MCF 10A (cell line): ENCODE results near the gene FJX1. TPM values are rescaled to one million over a fixed set of nuclear protein-coding genes. Genes with fewer than 3 reads are reported as not detected.
A peak's percentile ranks its signal among the peaks of the same experiment; 100 is the strongest.

Experiments
- BruUV-seq: library from RNA; stranded (reverse); fragments of 400-500 nt; replicated peaks from 2 replicates; lab custom pipeline; 2021; lab: Mats Ljungman, UMichigan
- CTCF ChIA-PET: fragments of 300-600 bp; sonication (Branson Sonifier 250); formaldehyde crosslinking; extraction: SDS; loops from one replicate; lab custom pipeline; 2021; ENCODE audit warnings: antibody characterized with exemption, inconsistent platforms; lab: Yijun Ruan, JAX
- POLR2A ChIA-PET: fragments of 300-600, 350-650 bp; sonication (Branson Sonifier 250); formaldehyde crosslinking; extraction: SDS; loops from one replicate; lab custom pipeline; 2020; ENCODE audit warnings: antibody characterized with exemption, inconsistent platforms; lab: Yijun Ruan, JAX
- DNase-seq: peaks from one replicate; pipeline ENCODE4 v3.0.0-alpha.2; 2018; ENCODE audit not compliant: unreplicated experiment
- H3K27ac Mint-ChIP-seq: one replicate; pipeline ENCODE4 v1.8.0; 2022; ENCODE audit warnings: mild to moderate bottlenecking, low read depth, mixed read lengths; ENCODE audit not compliant: unreplicated experiment
- H3K27me3 Mint-ChIP-seq: one replicate; pipeline ENCODE4 v1.8.0; 2022; ENCODE audit warnings: mixed read lengths; ENCODE audit not compliant: insufficient read depth, unreplicated experiment
- H3K36me3 Mint-ChIP-seq: one replicate; pipeline ENCODE4 v1.8.0; 2022; ENCODE audit warnings: mild to moderate bottlenecking, moderate library complexity, mixed read lengths; ENCODE audit not compliant: insufficient read depth, unreplicated experiment
- H3K4me1 Mint-ChIP-seq: one replicate; pipeline ENCODE4 v1.8.0; 2022; ENCODE audit warnings: mixed read lengths; ENCODE audit not compliant: insufficient read depth, unreplicated experiment
- H3K4me3 Mint-ChIP-seq: one replicate; pipeline ENCODE4 v1.8.0; 2022; ENCODE audit warnings: mild to moderate bottlenecking, moderate library complexity, mixed read lengths; ENCODE audit not compliant: unreplicated experiment
- H3K9me3 Mint-ChIP-seq: one replicate; pipeline ENCODE4 v1.8.0; 2022; ENCODE audit warnings: mixed read lengths; ENCODE audit not compliant: unreplicated experiment
- CTCF ChIP-seq: fragments of 200-600 bp; IDR thresholded peaks from one replicate; pipeline ENCODE4 v1.8.0; 2022; ENCODE audit warnings: antibody characterized with exemption, mild to moderate bottlenecking; ENCODE audit not compliant: unreplicated experiment
- intact Hi-C: fragments of 100-400 bp; cut with micrococcal nuclease; formaldehyde crosslinking; loops from 2 replicates; pipeline ENCODE4 v1.14.1; 2022
- total RNA-seq: library from RNA; stranded (reverse); gene quantifications from 2 replicates; pipeline ENCODE4 v1.2.3, GENCODE V29; 2022

FJX1 gene
- total RNA-seq, 1 experiment from 2014 or later: 53.7 TPM

GRCh38 chr11:35624781-35625180, 6.5 kb downstream of the FJX1 start:
- H3K36me3 Mint-ChIP-seq: peaks cover 15% of the 10 kb centered on the region
- H3K4me1 Mint-ChIP-seq: peaks cover 48% of the 10 kb centered on the region
- no TSS peak for BruUV-seq
- no peaks in the 10 kb centered on the region for H3K9me3 Mint-ChIP-seq
- no peaks in the 10 kb centered on the region for H3K27me3 Mint-ChIP-seq
- no peak for DNase-seq
- TF ChIP-seq CTCF: no peak
- CTCF ChIA-PET: interaction anchor here (0.6 to 1.2 kb wide), 4 partner anchors 100 to 553 kb away, joined by 3 to 4 read pairs (median 4); no protein-coding TSS in a partner anchor
- H3K4me3 Mint-ChIP-seq: no peak overlapping the region
- H3K27ac Mint-ChIP-seq: no peak overlapping the region
- POLR2A ChIA-PET: interaction anchor here (0.6 to 2.4 kb wide), 5 partner anchors 18 to 367 kb away, joined by 3 to 14 read pairs (median 4); partner anchors contain the start of gene TRIM44
- intact Hi-C loops: loop anchor here (5.0 kb wide), 1 partner anchor 173 kb away; no protein-coding TSS in a partner anchor

GRCh38 chr11:35626501-35626900, 8.2 kb downstream of the FJX1 start:
- intact Hi-C loops: no loop called here
- BruUV-seq: no TSS peak
- no peak for DNase-seq
- Mint-ChIP-seq H3K36me3 (peaks cover 4% of the 10 kb centered on the region), H3K4me1 (peaks cover 49% of the 10 kb centered on the region), H3K9me3 (no peaks in the 10 kb centered on the region), H3K27me3 (no peaks in the 10 kb centered on the region), H3K4me3 (no peak overlapping the region), H3K27ac (no peak overlapping the region)
- TF ChIP-seq CTCF: no peak
- POLR2A ChIA-PET: interaction anchor here (0.7 kb wide), 1 partner anchor 414 kb away, joined by 3 read pairs; no protein-coding TSS in a partner anchor
- CTCF ChIA-PET: interaction anchor here (0.8 kb wide), 1 partner anchor 300 kb away, joined by 7 read pairs; no protein-coding TSS in a partner anchor

- no peak for TF ChIP-seq CTCF
- peaks cover 25% of the 10 kb centered on the region for H3K4me1 Mint-ChIP-seq
- H3K36me3 Mint-ChIP-seq: no peaks in the 10 kb centered on the region
- H3K9me3 Mint-ChIP-seq: no peaks in the 10 kb centered on the region
- BruUV-seq: no TSS peak
- no peak overlapping the region for H3K27ac Mint-ChIP-seq
- CTCF ChIA-PET: interaction anchor here (0.6 to 1.9 kb wide), 3 partner anchors 10 to 575 kb away, joined by 4 to 10 read pairs (median 4); partner anchors contain the start of gene FJX1
- DNase-seq: no peak
- no peaks in the 10 kb centered on the region for H3K27me3 Mint-ChIP-seq
- POLR2A ChIA-PET: interaction anchor here (0.9 to 2.9 kb wide), 5 partner anchors 8 to 184 kb away, joined by 3 to 22 read pairs (median 4); partner anchors contain the start of genes FJX1 and TRIM44
- H3K4me3 Mint-ChIP-seq: no peak overlapping the region
- intact Hi-C loops: no loop called here
These were observed 11.3 kb downstream of the FJX1 start for GRCh38 chr11:35629511-35629910.

GRCh38 chr11:35629914-35630313, 11.7 kb downstream of the FJX1 start:
- POLR2A ChIA-PET: interaction anchor here (0.6 to 2.9 kb wide), 7 partner anchors 8 to 520 kb away, joined by 3 to 22 read pairs (median 3); partner anchors contain the start of genes FJX1 and TRIM44
- Mint-ChIP-seq H3K4me3 (no peak overlapping the region), H3K27me3 (no peaks in the 10 kb centered on the region), H3K27ac (peak overlapping the region; percentile 36), H3K4me1 (peaks cover 25% of the 10 kb centered on the region), H3K36me3 (no peaks in the 10 kb centered on the region), H3K9me3 (no peaks in the 10 kb centered on the region)
- CTCF ChIA-PET: interaction anchor here (0.8 to 1.9 kb wide), 3 partner anchors 11 to 31 kb away, joined by 3 to 10 read pairs (median 4); partner anchors contain the start of gene FJX1
- intact Hi-C loops: no loop called here
- no TSS peak for BruUV-seq
- peak; percentile 95 for DNase-seq
- TF ChIP-seq CTCF: no peak
